ENCODE data around the gene TCFL5.

TCFL5 gene

GRCh38 chr20:62875419-62876361 is 14.1 kb upstream of the TCFL5 start (continued):
- TF ChIP-seq ZNF214 (tag by site-specific recombination; IDR thresholded peaks at IDR 0.05; ENCODE audit: borderline replicate concordance) = no peak
- no peak for TF ChIP-seq ZBTB48 (tag by site-specific recombination; IDR thresholded peaks at IDR 0.05)
- peak; percentile 54 for TF ChIP-seq ZNF600 (tag by site-specific recombination; IDR thresholded peaks at IDR 0.05)
- TF ChIP-seq ZBTB44 (tag by site-specific recombination; IDR thresholded peaks at IDR 0.05) = peak; percentile 69
- TF ChIP-seq ZNF292 (tag by site-specific recombination; IDR thresholded peaks at IDR 0.05; ENCODE audit: borderline replicate concordance, low read depth) = no peak
- TF ChIP-seq PBX3 (CRISPR knock-in tag; IDR thresholded peaks at IDR 0.05) = no peak
- TF ChIP-seq ZNF624 (tag by site-specific recombination; IDR thresholded peaks at IDR 0.05) = no peak
- no peak for TF ChIP-seq GLIS1 (tag by site-specific recombination; IDR thresholded peaks at IDR 0.05)
- no peak for TF ChIP-seq PRDM4 (tag by site-specific recombination; IDR thresholded peaks at IDR 0.05)
- TF ChIP-seq ZNF621 (tag by site-specific recombination; IDR thresholded peaks at IDR 0.05) = no peak
- no peak for TF ChIP-seq ZBTB8A (tag by site-specific recombination; IDR thresholded peaks at IDR 0.05)
- no peak for TF ChIP-seq GLI2 (tag by site-specific recombination; IDR thresholded peaks at IDR 0.05; ENCODE audit: borderline replicate concordance, low read depth)
- no peak for TF ChIP-seq ZNF623 (tag by site-specific recombination; IDR thresholded peaks at IDR 0.05)
- TF ChIP-seq HIC1 (tag by site-specific recombination; IDR thresholded peaks at IDR 0.05) = peak; percentile 70
- 0 out of 2 replicates have a peak, but pooled peaks have one; percentile 2 for TF ChIP-seq SP2 (tag by site-specific recombination; IDR thresholded peaks at IDR 0.05)
- no peak for TF ChIP-seq ZNF837 (tag by site-specific recombination; IDR thresholded peaks at IDR 0.05)
- no peak for TF ChIP-seq ZNF157 (tag by site-specific recombination; IDR thresholded peaks at IDR 0.05)
- TF ChIP-seq ZBTB20 (tag by site-specific recombination; IDR thresholded peaks at IDR 0.05) = peak; percentile 79
- TF ChIP-seq ZNF23 (tag by site-specific recombination; IDR thresholded peaks at IDR 0.05; ENCODE audit: borderline replicate concordance) = no peak
- TF ChIP-seq ZNF518A (tag by site-specific recombination; conservative IDR thresholded peaks at IDR 0.05; ENCODE audit: low read depth) = no peak
